Heart left ventricle (tissue), 13 donors: Measurements from ENCODE around the gene ZBTB46.

Experiments used
- POLR2A ChIP-seq, 2 donors: fragments of 450-650 bp; IDR thresholded peaks; one replicate each; pipeline ENCODE4 v1.6.1; 2017; ENCODE audit warnings: antibody characterized with exemption in 2 of 2, mild to moderate bottlenecking in 2 of 2, moderate library complexity in 2 of 2
- TF ChIP-seq, protein P1 (sequence below), 12 donors: fragments of 200-600 bp; sonication (generic) in 4 of 12; IDR thresholded peaks; one replicate each; pipeline versions ENCODE4 v1.5.0 to v1.8.0; 2018 to 2022; ENCODE audit warnings: antibody characterized with exemption in 12 of 12, mild to moderate bottlenecking in 5 of 12
- donor health status: ischemic (EF 13 %, LVEDD 7.1; RV severe dilation, severe dysfunction).
- donor health status: DM: no; HTN: yes; CAD: no.
- donor health status: DM: no; HTN: no; CAD: no.
- donor health status: ischemic (EF 25% LVEDD 6.9; RV normal size, moderate dysfunction).
- donor health status: ischemic (EF 25% LVEDD 5.7; RV mildly dilated, moderate dysfunction).
- donor health status: ischemic (EF 35%, LVEDD 5.7; RV mildly dilated, moderate dysfunction).
- donor health status: nonischemic (EF 11% LVEDD 7.7; RV severe dilation, severe dysfunction).
- donor health status: DM: yes; HTN: yes; CAD: no.
- donor health status: PGD.
- donor health status: ischemic (EF 29% LVEDD 5.4; RV normal size, mild dysfunction).
- donor health status: nonischemic (EF 23%, LVEDD 6.1; RV moderate dilation, normal function).

DNA sequence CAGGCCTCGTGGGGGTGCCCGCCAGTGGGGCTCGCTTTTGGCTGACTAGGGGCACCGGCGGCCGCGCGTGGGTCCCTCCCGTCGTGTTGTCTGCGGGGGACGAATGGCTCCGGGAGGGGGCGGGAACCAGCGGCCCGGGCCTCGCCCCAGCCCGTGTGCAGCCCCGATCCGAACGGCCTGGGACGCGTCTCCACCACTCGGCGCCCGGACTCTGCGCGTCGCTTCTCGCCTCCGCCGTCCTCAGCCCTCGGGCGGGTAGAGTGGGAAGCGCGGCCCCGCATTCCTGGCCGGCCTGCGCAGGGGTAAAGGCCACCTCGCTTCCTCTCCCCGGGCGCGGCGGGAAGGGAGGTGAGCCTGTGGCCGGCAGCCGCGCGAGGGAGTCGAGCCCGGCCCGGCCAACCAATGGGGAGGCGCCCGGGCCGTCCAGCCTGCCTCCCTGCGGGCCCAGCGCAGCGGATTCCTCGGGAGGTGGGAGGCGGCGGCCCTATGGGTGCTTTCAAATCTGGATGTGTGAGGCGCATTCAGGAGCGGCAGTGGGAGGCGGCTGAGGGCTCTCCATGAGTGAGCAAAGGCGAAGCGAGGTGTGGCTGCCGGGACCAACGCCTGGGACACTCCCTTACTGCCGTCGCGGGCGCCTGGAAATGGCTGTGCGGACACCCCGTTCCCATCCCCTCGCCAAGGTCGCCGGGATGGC, 1.1 kb upstream of the ZBTB46 start:
- TF ChIP-seq, protein P1, sequence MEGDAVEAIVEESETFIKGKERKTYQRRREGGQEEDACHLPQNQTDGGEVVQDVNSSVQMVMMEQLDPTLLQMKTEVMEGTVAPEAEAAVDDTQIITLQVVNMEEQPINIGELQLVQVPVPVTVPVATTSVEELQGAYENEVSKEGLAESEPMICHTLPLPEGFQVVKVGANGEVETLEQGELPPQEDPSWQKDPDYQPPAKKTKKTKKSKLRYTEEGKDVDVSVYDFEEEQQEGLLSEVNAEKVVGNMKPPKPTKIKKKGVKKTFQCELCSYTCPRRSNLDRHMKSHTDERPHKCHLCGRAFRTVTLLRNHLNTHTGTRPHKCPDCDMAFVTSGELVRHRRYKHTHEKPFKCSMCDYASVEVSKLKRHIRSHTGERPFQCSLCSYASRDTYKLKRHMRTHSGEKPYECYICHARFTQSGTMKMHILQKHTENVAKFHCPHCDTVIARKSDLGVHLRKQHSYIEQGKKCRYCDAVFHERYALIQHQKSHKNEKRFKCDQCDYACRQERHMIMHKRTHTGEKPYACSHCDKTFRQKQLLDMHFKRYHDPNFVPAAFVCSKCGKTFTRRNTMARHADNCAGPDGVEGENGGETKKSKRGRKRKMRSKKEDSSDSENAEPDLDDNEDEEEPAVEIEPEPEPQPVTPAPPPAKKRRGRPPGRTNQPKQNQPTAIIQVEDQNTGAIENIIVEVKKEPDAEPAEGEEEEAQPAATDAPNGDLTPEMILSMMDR (IDR thresholded peaks at IDR 0.05): peak in 2 of 12 donors; percentile 3 to 13
- peak in 1 of 2 donors; percentile 28 for TF ChIP-seq POLR2A (IDR thresholded peaks at IDR 0.05)
